ENCODE data around the gene PWP1.

GRCh38 chr12:107760809-107761501 is 75.4 kb downstream of the PWP1 start, which contains the start of gene PRDM4:
- no peak for TF ChIP-seq PATZ1 (CRISPR knock-in tag; IDR thresholded peaks at IDR 0.05; ENCODE audit: borderline replicate concordance)
- no peak for TF ChIP-seq RARB (CRISPR knock-in tag; IDR thresholded peaks at IDR 0.05)
- no peak for TF ChIP-seq PPARA (CRISPR knock-in tag; IDR thresholded peaks at IDR 0.05; ENCODE audit: borderline replicate concordance)
- TF ChIP-seq ZFP3 (CRISPR knock-in tag; IDR thresholded peaks at IDR 0.05): no peak
- TF ChIP-seq POU6F1 (CRISPR knock-in tag; IDR thresholded peaks at IDR 0.05; ENCODE audit: borderline replicate concordance, low read depth): no peak
